Mesendoderm (in vitro differentiated cells): ENCODE results near the gene BRMS1L.
"Not testable (repeated sequence)": the region's sequence is repeated elsewhere in the genome, so short reads cannot be mapped to it uniquely, and the experiment has no call there.

Experiments used
- DNase-seq: peaks from one replicate; pipeline ENCODE4 v3.0.0; 2013
- H2AK5ac ChIP-seq: 2 replicates; pipeline ENCODE4 v1.6.1; 2013; ENCODE audit warnings: low read length, inconsistent platforms
- H2BK120ac ChIP-seq: 2 replicates; pipeline ENCODE4 v1.6.1; 2013; ENCODE audit warnings: low read depth, mild to moderate bottlenecking, low read length, moderate library complexity, mixed read lengths
- H2BK15ac ChIP-seq: replicated peaks from 2 replicates; pipeline ENCODE4 v1.6.1; 2013; ENCODE audit warnings: low read depth, mild to moderate bottlenecking, moderate library complexity
- H2BK5ac ChIP-seq: 2 replicates; pipeline ENCODE4 v1.6.1; 2013; ENCODE audit warnings: low read length, inconsistent platforms
- H3K18ac ChIP-seq: 2 replicates; pipeline ENCODE4 v1.6.1; 2013; ENCODE audit warnings: mild to moderate bottlenecking, low read length, mixed read lengths
- H3K23ac ChIP-seq: one replicate; pipeline ENCODE4 v1.6.1; 2013; ENCODE audit warnings: low read length
- H3K27ac ChIP-seq: 2 replicates; pipeline ENCODE4 v1.5.1; 2013; ENCODE audit warnings: low read depth, mild to moderate bottlenecking, inconsistent platforms, low read length, moderate library complexity
- H3K27me3 ChIP-seq: 2 replicates; pipeline ENCODE4 v1.6.1; 2013; ENCODE audit warnings: low read length, control low read depth, mild to moderate bottlenecking, inconsistent platforms; ENCODE audit not compliant: insufficient read depth, poor library complexity
- H3K36me3 ChIP-seq: 2 replicates; pipeline ENCODE4 v1.6.1; 2013; ENCODE audit warnings: low read length, inconsistent platforms; ENCODE audit not compliant: control insufficient read depth, insufficient read depth
- H3K4ac ChIP-seq: one replicate; pipeline ENCODE4 v1.6.1; 2013; ENCODE audit warnings: low read depth, mild to moderate bottlenecking, low read length, moderate library complexity
- H3K4me1 ChIP-seq: 2 replicates; pipeline ENCODE4 v1.6.1; 2013; ENCODE audit warnings: low read depth, low read length, inconsistent platforms; ENCODE audit not compliant: control insufficient read depth
- H3K4me2 ChIP-seq: 2 replicates; pipeline ENCODE4 v1.6.1; 2013; ENCODE audit warnings: low read length
- H3K4me3 ChIP-seq: 2 replicates; pipeline ENCODE4 v1.5.1; 2013; ENCODE audit warnings: mild to moderate bottlenecking, low read length
- H3K56ac ChIP-seq: one replicate; pipeline ENCODE4 v1.6.1; 2013; ENCODE audit warnings: low read length
- H3K79me1 ChIP-seq: 2 replicates; pipeline ENCODE4 v1.6.1; 2013; ENCODE audit warnings: low read length, inconsistent platforms
- H3K79me2 ChIP-seq: 2 replicates; pipeline ENCODE4 v1.6.1; 2013; ENCODE audit warnings: mild to moderate bottlenecking, low read length; ENCODE audit not compliant: control insufficient read depth, insufficient read depth
- H3K9ac ChIP-seq: 2 replicates; pipeline ENCODE4 v1.6.1; 2013; ENCODE audit warnings: low read length, inconsistent platforms
- H4K5ac ChIP-seq: one replicate; pipeline ENCODE4 v1.6.1; 2013; ENCODE audit warnings: low read length
- H4K8ac ChIP-seq: one replicate; pipeline ENCODE4 v1.6.1; 2013; ENCODE audit warnings: low read depth, mild to moderate bottlenecking, control low read depth, low read length, moderate library complexity
- WGBS: extraction: QIAGEN DNeasy Blood & Tissue Kit; methylation state at CpG from one replicate; pipeline ENCODE4 v1.1.7; 2013; ENCODE audit warnings: low lambda C conversion rate, missing lambda C conversion rate; ENCODE audit not compliant: insufficient coverage; ENCODE audit errors: extremely low coverage; 5-methylcytosine and 5-hydroxymethylcytosine counted together

BRMS1L gene

GRCh38 chr14:35808638-35809563, 17.2 kb upstream of the BRMS1L start, which contains the start of gene RALGAPA1:
Gene RALGAPA1, minus strand, starts transcription at chr14:35809295. Its CDS starts 460 bp downstream, at chr14:35808835.
- not testable (repeated sequence) for H3K79me2 ChIP-seq, H4K5ac ChIP-seq, H2BK5ac ChIP-seq, H2BK120ac ChIP-seq, H3K36me3 ChIP-seq, H3K4me1 ChIP-seq, H2BK15ac ChIP-seq, H4K8ac ChIP-seq, H3K79me1 ChIP-seq, H3K18ac ChIP-seq, H3K23ac ChIP-seq, H3K4ac ChIP-seq, H2AK5ac ChIP-seq, H3K27me3 ChIP-seq
- Histone ChIP-seq H3K4me2 (peak within 1 kb of the TSS; percentile 87), H3K27ac (peak within 1 kb of the TSS; percentile 49), H3K9ac (peak within 1 kb of the TSS; percentile 68), H3K56ac (peak within 1 kb of the TSS; percentile 85), H3K4me3 (peak within 1 kb of the TSS; percentile 75)
- WGBS, result no CpG with 5 or more reads among the region's 66 CpGs
- peak; percentile 99 for DNase-seq

DNA sequence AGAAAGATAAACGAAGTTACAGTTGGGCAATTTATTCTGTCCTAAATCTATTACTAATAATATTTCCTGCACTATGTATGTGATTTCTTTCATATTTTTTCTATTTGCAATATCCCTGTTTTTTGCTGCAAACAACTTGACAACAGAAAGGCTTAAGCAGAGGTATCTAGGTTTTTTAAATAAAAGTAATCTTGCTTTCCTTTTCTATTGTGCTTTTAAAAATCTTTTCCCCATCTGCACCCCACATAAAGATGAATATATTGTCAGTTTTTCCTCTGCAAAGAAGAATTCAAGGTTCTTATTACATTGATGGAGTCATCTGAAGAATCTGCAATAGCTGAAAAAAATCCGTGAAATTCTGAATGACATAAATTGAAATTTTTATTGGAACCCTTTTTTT, 16.5 kb upstream of the BRMS1L start:
- H3K4me2 ChIP-seq, result no peak overlapping the region
- H3K27me3 ChIP-seq, result no peaks in the 10 kb centered on the region
- H3K79me1 ChIP-seq, result no peaks in the 10 kb centered on the region
- H3K36me3 ChIP-seq, result no peaks in the 10 kb centered on the region
- no peak overlapping the region for H3K4me3 ChIP-seq
- DNase-seq, result no peak
- H3K4me1 ChIP-seq, result no peaks in the 10 kb centered on the region
- H3K18ac ChIP-seq, result no peak overlapping the region
- H3K56ac ChIP-seq, result no peak overlapping the region
- no peak overlapping the region for H2BK15ac ChIP-seq
- no peaks in the 10 kb centered on the region for H3K79me2 ChIP-seq
- no CpG with 5 or more reads among the region's 2 CpGs for WGBS
- H3K9ac ChIP-seq, result no peak overlapping the region
- no peak overlapping the region for H2AK5ac ChIP-seq
- H3K23ac ChIP-seq, result no peak overlapping the region
- no peak overlapping the region for H4K8ac ChIP-seq
- H3K27ac ChIP-seq, result no peak overlapping the region
- H3K4ac ChIP-seq, result no peak overlapping the region
- no peak overlapping the region for H2BK120ac ChIP-seq
- no peak overlapping the region for H4K5ac ChIP-seq
- H2BK5ac ChIP-seq, result no peak overlapping the region

DNA sequence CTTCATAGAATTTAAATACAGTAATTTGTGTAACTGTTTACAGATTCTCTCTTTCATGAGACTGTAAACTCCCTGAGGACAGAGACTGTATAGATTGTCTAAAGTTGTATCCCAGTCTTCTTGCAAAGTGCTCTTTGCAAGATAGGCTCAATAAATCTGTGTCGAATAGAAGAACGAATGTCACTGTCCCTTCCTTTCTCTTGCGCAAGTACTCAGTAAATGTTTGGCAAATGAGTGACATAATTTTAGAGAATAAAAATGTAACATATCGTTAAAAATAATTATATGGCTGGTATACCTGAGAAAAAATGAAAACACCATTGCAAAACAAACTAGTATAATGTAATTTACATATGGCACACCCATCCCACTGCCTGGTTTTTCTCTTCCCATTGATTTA, 15.2 kb upstream of the BRMS1L start:
- H3K79me1 ChIP-seq, result no peaks in the 10 kb centered on the region
- DNase-seq, result no peak
- H3K23ac ChIP-seq, result no peak overlapping the region
- H3K4me3 ChIP-seq, result no peak overlapping the region
- no peaks in the 10 kb centered on the region for H3K4me1 ChIP-seq
- H4K8ac ChIP-seq, result no peak overlapping the region
- no peaks in the 10 kb centered on the region for H3K36me3 ChIP-seq
- H3K27ac ChIP-seq, result no peak overlapping the region
- H3K18ac ChIP-seq, result no peak overlapping the region
- no peak overlapping the region for H3K4me2 ChIP-seq
- H2BK120ac ChIP-seq, result no peak overlapping the region
- H2AK5ac ChIP-seq, result no peak overlapping the region
- H4K5ac ChIP-seq, result no peak overlapping the region
- no peak overlapping the region for H3K4ac ChIP-seq
- H3K9ac ChIP-seq, result no peak overlapping the region
- no peak overlapping the region for H3K56ac ChIP-seq
- H2BK5ac ChIP-seq, result no peak overlapping the region
- H3K27me3 ChIP-seq, result no peaks in the 10 kb centered on the region
- no peak overlapping the region for H2BK15ac ChIP-seq
- no CpG with 5 or more reads among the region's 4 CpGs for WGBS
- H3K79me2 ChIP-seq, result no peaks in the 10 kb centered on the region

DNA sequence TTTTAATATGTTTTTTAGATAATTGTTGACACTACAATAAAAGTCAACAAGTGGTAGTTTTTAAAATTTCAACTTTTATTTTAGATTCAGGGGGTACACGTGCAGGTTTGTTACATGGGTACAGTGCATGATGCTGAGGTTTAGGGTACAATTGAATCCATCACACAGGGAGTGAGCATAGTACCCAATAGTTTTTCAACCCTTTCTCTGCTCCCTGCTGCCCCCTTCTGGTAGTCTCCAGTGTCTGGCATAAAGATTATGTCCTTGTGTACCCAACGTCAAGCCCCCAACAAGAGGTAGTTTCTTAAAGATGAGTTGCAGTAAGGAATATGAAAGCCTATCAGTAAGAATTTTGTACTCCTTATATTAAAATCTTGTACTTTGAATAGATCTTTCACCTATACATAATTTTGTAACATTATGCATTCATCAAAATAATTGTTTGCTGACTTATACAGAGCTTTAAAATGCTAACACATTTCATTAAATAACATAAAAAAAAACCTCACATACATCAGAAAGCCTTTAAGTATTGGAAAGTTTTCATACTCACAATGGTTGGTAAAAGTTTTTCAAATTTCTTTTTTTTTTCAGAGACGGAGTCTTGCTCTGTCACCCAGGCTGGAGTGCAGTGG, 11.7 kb upstream of the BRMS1L start:
- no peak overlapping the region for H3K4me2 ChIP-seq
- H3K4ac ChIP-seq, result no peak overlapping the region
- H2BK120ac ChIP-seq, result no peak overlapping the region
- DNase-seq, result peak; percentile 68
- no peak overlapping the region for H2BK15ac ChIP-seq
- no peaks in the 10 kb centered on the region for H3K27me3 ChIP-seq
- H3K9ac ChIP-seq, result no peak overlapping the region
- H3K18ac ChIP-seq, result no peak overlapping the region
- H3K79me1 ChIP-seq, result no peaks in the 10 kb centered on the region
- H3K4me3 ChIP-seq, result no peak overlapping the region
- no peaks in the 10 kb centered on the region for H3K36me3 ChIP-seq
- no peak overlapping the region for H2BK5ac ChIP-seq
- no peak overlapping the region for H3K23ac ChIP-seq
- no peak overlapping the region for H3K56ac ChIP-seq
- H2AK5ac ChIP-seq, result no peak overlapping the region
- H3K27ac ChIP-seq, result no peak overlapping the region
- no peak overlapping the region for H4K5ac ChIP-seq
- no CpG with 5 or more reads among the region's 3 CpGs for WGBS
- no peaks in the 10 kb centered on the region for H3K79me2 ChIP-seq
- no peaks in the 10 kb centered on the region for H3K4me1 ChIP-seq
- H4K8ac ChIP-seq, result no peak overlapping the region

- H2BK5ac ChIP-seq, result no peak overlapping the region
Observed at GRCh38 chr14:35818346-35819115, 7.6 kb upstream of the BRMS1L start.

More at GRCh38 chr14:35818346-35819115, 7.6 kb upstream of the BRMS1L start:
- H3K27me3 ChIP-seq, result no peaks in the 10 kb centered on the region
- H3K56ac ChIP-seq, result no peak overlapping the region
- no peak overlapping the region for H3K23ac ChIP-seq
- no peak overlapping the region for H3K4ac ChIP-seq
- H3K4me3 ChIP-seq, result no peak overlapping the region
- WGBS, result no CpG with 5 or more reads among the region's 13 CpGs
- H4K5ac ChIP-seq, result no peak overlapping the region
- no peaks in the 10 kb centered on the region for H3K79me1 ChIP-seq
- no peak overlapping the region for H2BK120ac ChIP-seq
- no peaks in the 10 kb centered on the region for H3K36me3 ChIP-seq
- H3K79me2 ChIP-seq, result no peaks in the 10 kb centered on the region
- H3K4me2 ChIP-seq, result no peak overlapping the region
- peak; percentile 48 for DNase-seq
- H2BK15ac ChIP-seq, result no peak overlapping the region
- no peaks in the 10 kb centered on the region for H3K4me1 ChIP-seq
- H3K27ac ChIP-seq, result no peak overlapping the region
- no peak overlapping the region for H3K18ac ChIP-seq
- no peak overlapping the region for H4K8ac ChIP-seq
- no peak overlapping the region for H2AK5ac ChIP-seq
- H3K9ac ChIP-seq, result no peak overlapping the region
